Ureter (tissue), 1 donor: ENCODE measurements around the gene MAN2B2. TPM values are rescaled to one million over a fixed set of nuclear protein-coding genes. Genes with fewer than 3 reads are reported as not detected.

Experiments used
- DNase-seq: peaks from one replicate; pipeline ENCODE4 v3.0.0-alpha.2; 2020; ENCODE audit warnings: low spot score
- total RNA-seq: library from RNA; stranded (reverse); gene quantifications from one replicate; pipeline ENCODE4 v1.2.4, GENCODE V29; 2023
- donor health status: DM: yes; HTN: yes; CAD: no.

Gene MAN2B2
- total RNA-seq, 1 donor from 2014 or later, result 37.3 TPM

- DNase-seq, result no peak
Observed at GRCh38 chr4:6546681-6547447, 28.1 kb upstream of the MAN2B2 start.

GRCh38 chr4:6548201-6548881 is 26.6 kb upstream of the MAN2B2 start:
- DNase-seq, result no peak

- DNase-seq, result no peak
Observed at GRCh38 chr4:6548882-6549230, 26.1 kb upstream of the MAN2B2 start.

GRCh38 chr4:6549445-6549844 is 25.5 kb upstream of the MAN2B2 start:
- DNase-seq, result no peak

- DNase-seq, result no peak
Observed at GRCh38 chr4:6549890-6550620, 24.9 kb upstream of the MAN2B2 start.

GRCh38 chr4:6550821-6551220 is 24.2 kb upstream of the MAN2B2 start:
- no peak for DNase-seq

GRCh38 chr4:6551660-6552059 is 23.3 kb upstream of the MAN2B2 start:
- DNase-seq, result no peak

- DNase-seq, result no peak
Observed at GRCh38 chr4:6555519-6555918, 19.5 kb upstream of the MAN2B2 start.

GRCh38 chr4:6556263-6556662 is 18.7 kb upstream of the MAN2B2 start:
- no peak for DNase-seq

- DNase-seq, result no peak
Observed at GRCh38 chr4:6557185-6557584, 17.8 kb upstream of the MAN2B2 start.

GRCh38 chr4:6557856-6558255 is 17.1 kb upstream of the MAN2B2 start:
- no peak for DNase-seq

- DNase-seq, result no peak
Observed at GRCh38 chr4:6560416-6561172, 14.4 kb upstream of the MAN2B2 start.

- no peak for DNase-seq
Observed at GRCh38 chr4:6561173-6561516, 13.8 kb upstream of the MAN2B2 start.

GRCh38 chr4:6561706-6562371 is 13.2 kb upstream of the MAN2B2 start:
- DNase-seq, result no peak

GRCh38 chr4:6562931-6563901 is 11.8 kb upstream of the MAN2B2 start:
- no peak for DNase-seq

GRCh38 chr4:6563935-6564645 is 10.9 kb upstream of the MAN2B2 start:
- DNase-seq, result no peak

GRCh38 chr4:6565691-6566390 is 9.1 kb upstream of the MAN2B2 start:
- no peak for DNase-seq

GRCh38 chr4:6566391-6567190 is 8.4 kb upstream of the MAN2B2 start:
- DNase-seq, result no peak
